ENCODE measurements around the gene CDC73. TPM values are rescaled to one million over a fixed set of nuclear protein-coding genes. Genes with fewer than 3 reads are reported as not detected.

CDC73 gene
- total RNA-seq, 1 experiment from 2014 or later, result 62.5 TPM

- H3K23me2 ChIP-seq (ENCODE audit: insufficient read length, low read depth, low read length, poor library complexity, severe bottlenecking), result no peaks in the 10 kb centered on the region
- no peaks in the 10 kb centered on the region for H3K27me3 ChIP-seq (ENCODE audit: insufficient read depth, low read length)
- no peak overlapping the region for H3K4me2 ChIP-seq (ENCODE audit: insufficient read depth, insufficient read length, low read length)
- H3K23ac ChIP-seq (ENCODE audit: insufficient read length, low read depth, low read length), result no peak overlapping the region
- no CpG with 5 or more reads among the region's 1 CpG for WGBS (ENCODE audit: extremely low coverage, insufficient read length, low lambda C conversion rate)
- H4K91ac ChIP-seq (ENCODE audit: insufficient read length, low read depth, low read length), result no peak overlapping the region
- Mint-ChIP-seq H3K4me1 (no peaks in the 10 kb centered on the region), H3K36me3 (ENCODE audit: insufficient read depth in 1 of 3, low read depth in 3 of 3) (no peaks in the 10 kb centered on the region), H3K9me3 (no peaks in the 10 kb centered on the region), H3K27me3 (ENCODE audit: low read depth) (no peaks in the 10 kb centered on the region; the same call in 1 of the 2 replicates), H3K4me3 (no peak overlapping the region), H3K27ac (no peak overlapping the region)
- H3K79me1 ChIP-seq (ENCODE audit: insufficient read depth, low read depth, low read length, poor library complexity, severe bottlenecking), result no peaks in the 10 kb centered on the region
- H3K56ac ChIP-seq (ENCODE audit: insufficient read length, low read depth, low read length), result no peak overlapping the region
- H2BK20ac ChIP-seq (ENCODE audit: low read depth, low read length, poor library complexity, severe bottlenecking), result no peak overlapping the region
- H4K20me1 ChIP-seq (ENCODE audit: control insufficient read depth, insufficient read depth, insufficient read length), result no peaks in the 10 kb centered on the region
- no peak overlapping the region for H3K27ac ChIP-seq (ENCODE audit: insufficient read length, low read depth, low read length)
- no peak overlapping the region for H2BK120ac ChIP-seq (ENCODE audit: low read depth, low read length, poor library complexity, severe bottlenecking)
- no peak overlapping the region for H3K14ac ChIP-seq (ENCODE audit: insufficient read depth, low read length)
- no peaks in the 10 kb centered on the region for H3K4me1 ChIP-seq (ENCODE audit: insufficient read depth, low read length)
- H2BK15ac ChIP-seq (ENCODE audit: low read depth, low read length), result no peak overlapping the region
- TF ChIP-seq, protein P1, sequence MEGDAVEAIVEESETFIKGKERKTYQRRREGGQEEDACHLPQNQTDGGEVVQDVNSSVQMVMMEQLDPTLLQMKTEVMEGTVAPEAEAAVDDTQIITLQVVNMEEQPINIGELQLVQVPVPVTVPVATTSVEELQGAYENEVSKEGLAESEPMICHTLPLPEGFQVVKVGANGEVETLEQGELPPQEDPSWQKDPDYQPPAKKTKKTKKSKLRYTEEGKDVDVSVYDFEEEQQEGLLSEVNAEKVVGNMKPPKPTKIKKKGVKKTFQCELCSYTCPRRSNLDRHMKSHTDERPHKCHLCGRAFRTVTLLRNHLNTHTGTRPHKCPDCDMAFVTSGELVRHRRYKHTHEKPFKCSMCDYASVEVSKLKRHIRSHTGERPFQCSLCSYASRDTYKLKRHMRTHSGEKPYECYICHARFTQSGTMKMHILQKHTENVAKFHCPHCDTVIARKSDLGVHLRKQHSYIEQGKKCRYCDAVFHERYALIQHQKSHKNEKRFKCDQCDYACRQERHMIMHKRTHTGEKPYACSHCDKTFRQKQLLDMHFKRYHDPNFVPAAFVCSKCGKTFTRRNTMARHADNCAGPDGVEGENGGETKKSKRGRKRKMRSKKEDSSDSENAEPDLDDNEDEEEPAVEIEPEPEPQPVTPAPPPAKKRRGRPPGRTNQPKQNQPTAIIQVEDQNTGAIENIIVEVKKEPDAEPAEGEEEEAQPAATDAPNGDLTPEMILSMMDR (conservative IDR thresholded peaks at IDR 0.05), result no peak
- no peak overlapping the region for H3T11ph ChIP-seq (ENCODE audit: low read length)
- no peak overlapping the region for H4K8ac ChIP-seq (replicated peaks; ENCODE audit: insufficient read length, low read depth, low read length)
- H3K9ac ChIP-seq (ENCODE audit: extremely low read depth, insufficient read length, low read length), result no peak overlapping the region
- H3K79me2 ChIP-seq (ENCODE audit: insufficient read depth, low read length), result no peaks in the 10 kb centered on the region
- no peaks in the 10 kb centered on the region for H3K9me3 ChIP-seq (ENCODE audit: control insufficient read depth, low read depth, low read length)
- no peak overlapping the region for H2AFZ ChIP-seq (ENCODE audit: low read length)
- no peak overlapping the region for H3K18ac ChIP-seq (ENCODE audit: insufficient read length, low read depth, low read length)
- no peak overlapping the region for H3K4ac ChIP-seq (ENCODE audit: low read depth, low read length)
- H2AK5ac ChIP-seq (ENCODE audit: insufficient read length, low read length), result no peak overlapping the region
- no peak overlapping the region for H4K5ac ChIP-seq (ENCODE audit: insufficient read length, low read depth, low read length)
- DNase-seq, result no peak
- H2BK12ac ChIP-seq (ENCODE audit: insufficient read length, low read depth, low read length), result no peak overlapping the region
- no peak overlapping the region for H2BK5ac ChIP-seq (ENCODE audit: insufficient read length, low read length)
These were observed 177.2 kb downstream of the CDC73 start for GRCh38 chr1:193299038-193299437.

All from H9 (cell line).